Fibroblast of skin of left quadriceps (primary cell): ENCODE results near the gene CLIC5.

Experiments used
- DNase-seq, 2 experiments: peaks; one replicate each; pipeline ENCODE4 v3.0.0-alpha.2; 2013; ENCODE audit warnings: low read depth in 2 of 2

Gene CLIC5

GRCh38 chr6:45843848-45844521 lies 171.7 kb downstream of the CLIC5 start:
- peak; percentile 62 to 65 for DNase-seq

- no peak for DNase-seq
Observed at GRCh38 chr6:45841062-45841461, 174.6 kb downstream of the CLIC5 start.

- no peak for DNase-seq
Observed at GRCh38 chr6:45838996-45839395, 176.7 kb downstream of the CLIC5 start.

- no peak for DNase-seq
Observed at GRCh38 chr6:45838451-45838850, 177.2 kb downstream of the CLIC5 start.

GRCh38 chr6:45837541-45838200 lies 178.0 kb downstream of the CLIC5 start:
- no peak for DNase-seq

- no peak for DNase-seq
Observed at GRCh38 chr6:45836984-45837383, 178.7 kb downstream of the CLIC5 start.

- no peak for DNase-seq
Observed at GRCh38 chr6:45836438-45836824, 179.2 kb downstream of the CLIC5 start.

- DNase-seq: no peak
Observed at GRCh38 chr6:45835721-45836437, 179.8 kb downstream of the CLIC5 start.

GRCh38 chr6:45832063-45832462 lies 183.6 kb downstream of the CLIC5 start:
- DNase-seq: no peak
